HG02885 (cell line): ENCODE measurements around the gene SDK1.
"Not testable (repeated sequence)": the region's sequence is repeated elsewhere in the genome, so short reads cannot be mapped to it uniquely, and the experiment has no call there.

Experiments
- ATAC-seq: cut with Tn5 transposase; IDR thresholded peaks from one replicate; pipeline ENCODE4 v1.9.1; 2021; ENCODE audit warnings: mild to moderate bottlenecking; ENCODE audit not compliant: unreplicated experiment, poor library complexity

The SDK1 gene

DNA sequence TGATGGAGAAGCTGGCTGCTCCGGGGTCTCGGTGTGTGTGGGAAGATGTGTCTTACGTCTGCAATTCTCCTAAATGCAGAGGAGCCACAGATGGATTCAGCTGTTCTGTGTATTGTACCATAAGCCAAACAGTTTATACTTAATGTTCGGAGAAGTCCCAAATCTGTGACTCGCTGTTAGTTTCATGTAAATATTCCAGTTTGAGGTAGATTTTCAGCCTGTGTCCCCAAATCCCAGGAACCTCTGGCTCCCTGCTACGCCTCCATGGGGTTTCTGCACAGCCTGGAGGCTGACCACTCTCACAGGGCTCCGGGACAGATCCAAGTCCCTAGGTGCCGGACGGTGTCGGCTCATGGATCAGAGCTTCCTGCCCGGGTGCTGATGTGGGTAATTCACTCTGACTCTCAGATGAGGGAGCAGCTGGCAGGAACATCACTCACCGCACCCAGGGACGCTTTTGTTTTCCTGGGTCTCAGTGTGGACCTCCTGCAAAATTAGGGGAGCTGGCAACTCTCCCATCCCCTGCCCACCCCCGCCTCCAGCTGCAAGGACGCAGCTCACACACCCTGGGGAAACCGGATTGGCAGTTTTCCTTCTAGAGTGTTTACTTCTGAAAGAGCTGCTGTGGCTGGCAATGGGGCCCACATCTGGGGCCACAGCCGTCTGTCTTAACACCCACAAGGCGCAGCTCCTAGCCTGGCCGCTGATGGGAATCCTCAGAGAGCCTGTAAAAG is 960.0 kb downstream of the SDK1 start:
- no peak for ATAC-seq

DNA sequence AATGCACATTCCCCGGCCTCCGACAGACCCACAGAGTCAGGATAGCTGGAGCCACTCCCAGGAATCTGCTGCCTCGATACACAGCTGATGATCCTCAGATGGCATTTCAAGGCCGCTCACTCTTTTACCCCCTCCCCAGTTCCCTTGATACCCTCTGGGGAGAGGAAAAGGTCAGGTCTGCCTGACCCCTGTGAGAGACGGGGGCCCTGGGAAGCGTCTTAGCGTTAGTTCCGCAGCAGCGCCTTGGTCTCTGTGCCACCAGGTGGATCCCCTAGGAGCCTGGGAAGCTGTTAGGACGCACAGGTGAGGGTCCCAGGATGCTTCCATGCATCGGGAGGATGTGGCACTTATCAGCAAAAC is 960.5 kb downstream of the SDK1 start:
- ATAC-seq = no peak

DNA sequence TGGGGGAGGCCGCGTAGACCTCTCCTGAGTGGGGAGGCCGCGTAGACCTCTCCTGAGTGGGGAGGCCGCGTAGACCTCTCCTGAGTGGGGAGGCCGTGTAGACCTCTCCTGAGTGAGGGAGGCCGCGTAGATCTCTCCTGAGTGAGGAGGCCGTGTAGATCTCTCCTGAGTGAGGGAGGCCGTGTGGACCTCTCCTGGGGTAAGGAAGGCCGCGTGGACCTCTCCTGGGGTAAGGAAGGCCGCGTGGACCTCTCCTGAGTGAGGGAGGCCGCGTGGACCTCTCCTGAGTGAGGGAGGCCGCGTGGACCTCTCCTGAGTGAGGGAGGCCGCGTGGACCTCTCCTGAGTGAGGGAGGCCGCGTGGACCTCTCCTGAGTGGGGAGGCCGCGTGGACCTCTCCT is 963.2 kb downstream of the SDK1 start:
- not testable (repeated sequence) for ATAC-seq

DNA sequence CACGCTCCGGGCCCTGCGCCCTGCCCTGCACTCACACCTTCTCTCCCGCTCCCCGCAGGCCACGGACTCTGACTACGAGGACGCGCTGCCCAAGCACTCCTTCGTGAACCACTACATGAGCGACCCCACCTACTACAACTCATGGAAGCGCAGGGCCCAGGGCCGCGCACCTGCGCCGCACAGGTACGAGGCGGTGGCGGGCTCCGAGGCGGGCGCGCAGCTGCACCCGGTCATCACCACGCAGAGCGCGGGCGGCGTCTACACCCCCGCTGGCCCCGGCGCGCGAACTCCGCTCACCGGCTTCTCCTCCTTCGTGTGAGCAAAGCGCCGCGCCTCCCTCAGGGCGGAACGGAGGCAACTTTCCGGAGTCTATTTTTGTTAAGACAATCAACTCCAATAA is 964.0 kb downstream of the SDK1 start:
- no peak for ATAC-seq

DNA sequence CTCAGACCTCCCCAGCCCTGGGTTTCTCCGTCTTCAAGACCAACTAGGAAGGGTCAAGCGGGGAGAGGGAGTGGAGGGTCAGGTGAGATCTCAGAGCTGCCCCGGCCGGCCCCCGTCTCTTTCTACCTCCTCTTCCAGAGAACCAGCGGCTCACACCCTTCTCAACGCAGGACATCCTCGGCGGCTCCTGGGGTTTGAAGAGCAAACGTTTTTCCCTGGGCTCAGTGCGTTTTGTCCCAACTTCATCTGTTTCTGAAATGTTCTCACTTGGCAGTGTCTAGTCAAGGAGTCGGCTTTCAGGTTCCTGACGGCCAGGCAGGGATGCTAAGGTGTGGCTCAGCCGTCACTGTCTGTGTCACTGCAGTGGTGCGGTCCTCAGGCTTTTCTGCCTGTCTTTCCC is 964.6 kb downstream of the SDK1 start:
- no peak for ATAC-seq

DNA sequence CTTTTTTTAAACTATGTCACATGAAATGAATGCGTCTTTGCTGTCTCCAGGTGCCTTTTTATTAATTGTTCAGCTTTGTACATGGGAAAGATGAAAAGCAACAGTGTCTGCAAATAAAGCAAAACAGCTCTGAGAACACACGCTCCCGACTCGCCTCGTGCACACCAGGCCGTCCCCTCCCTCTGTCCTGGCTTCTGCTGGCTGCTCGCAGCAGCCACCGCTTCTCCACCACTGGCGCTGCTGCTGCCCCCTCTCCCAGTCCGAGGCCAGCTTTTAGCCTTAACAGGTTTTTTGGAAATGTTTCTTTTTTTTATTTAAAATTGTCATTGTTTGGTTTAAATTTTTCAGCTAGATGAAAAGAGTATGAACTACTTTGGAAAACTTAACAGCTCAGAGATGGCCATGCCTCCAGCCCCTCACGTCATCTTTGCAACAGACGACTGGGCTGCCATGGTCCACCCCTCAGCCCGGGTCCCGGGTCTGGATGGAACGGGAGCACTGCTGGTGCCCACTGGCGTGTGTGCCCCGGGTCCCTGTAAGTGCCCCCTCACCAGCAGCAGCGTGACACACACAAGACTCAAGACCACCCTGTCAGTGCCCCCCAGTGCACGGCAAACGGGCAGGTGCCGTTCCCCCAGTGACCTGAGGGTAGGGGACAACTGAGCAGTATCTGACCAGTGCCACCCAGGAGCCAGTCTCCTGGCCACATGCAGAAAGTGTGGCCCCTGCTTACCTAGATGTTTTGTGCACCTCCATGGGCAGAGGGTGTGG is 965.4 kb downstream of the SDK1 start:
- ATAC-seq = no peak

DNA sequence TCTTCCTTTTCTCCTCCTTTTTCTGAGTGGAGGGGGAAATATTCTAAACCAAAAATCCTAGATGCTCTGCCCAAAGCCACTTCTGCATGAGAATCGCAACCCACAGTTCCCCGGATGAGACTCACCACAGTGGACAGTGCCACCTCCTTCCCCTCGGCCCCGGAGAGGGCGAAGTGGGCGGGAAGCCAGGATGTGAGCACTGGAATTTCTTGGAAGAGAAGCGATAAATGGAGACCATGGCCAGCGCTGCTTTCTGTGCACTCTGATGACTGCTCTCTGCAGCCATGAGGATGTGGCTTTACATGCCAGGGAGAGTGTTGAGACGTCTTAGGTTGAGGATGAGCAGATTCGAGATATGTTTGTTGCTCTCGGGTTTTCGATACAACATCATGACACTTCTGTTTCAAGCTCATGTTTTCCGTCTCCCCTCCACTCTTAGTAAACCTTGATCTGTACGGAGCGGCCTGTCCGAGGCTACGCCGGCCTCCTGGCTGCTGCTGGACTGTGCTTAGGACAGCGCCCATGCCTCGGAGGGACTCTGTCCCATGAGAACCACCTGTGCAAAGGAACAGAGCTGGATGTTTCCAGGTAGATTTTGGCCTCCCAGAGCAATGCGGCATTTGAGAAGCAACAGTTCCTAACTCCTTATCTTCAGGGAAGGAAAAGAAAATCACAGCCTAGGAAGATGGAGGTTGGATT is 966.4 kb downstream of the SDK1 start:
- ATAC-seq = no peak

DNA sequence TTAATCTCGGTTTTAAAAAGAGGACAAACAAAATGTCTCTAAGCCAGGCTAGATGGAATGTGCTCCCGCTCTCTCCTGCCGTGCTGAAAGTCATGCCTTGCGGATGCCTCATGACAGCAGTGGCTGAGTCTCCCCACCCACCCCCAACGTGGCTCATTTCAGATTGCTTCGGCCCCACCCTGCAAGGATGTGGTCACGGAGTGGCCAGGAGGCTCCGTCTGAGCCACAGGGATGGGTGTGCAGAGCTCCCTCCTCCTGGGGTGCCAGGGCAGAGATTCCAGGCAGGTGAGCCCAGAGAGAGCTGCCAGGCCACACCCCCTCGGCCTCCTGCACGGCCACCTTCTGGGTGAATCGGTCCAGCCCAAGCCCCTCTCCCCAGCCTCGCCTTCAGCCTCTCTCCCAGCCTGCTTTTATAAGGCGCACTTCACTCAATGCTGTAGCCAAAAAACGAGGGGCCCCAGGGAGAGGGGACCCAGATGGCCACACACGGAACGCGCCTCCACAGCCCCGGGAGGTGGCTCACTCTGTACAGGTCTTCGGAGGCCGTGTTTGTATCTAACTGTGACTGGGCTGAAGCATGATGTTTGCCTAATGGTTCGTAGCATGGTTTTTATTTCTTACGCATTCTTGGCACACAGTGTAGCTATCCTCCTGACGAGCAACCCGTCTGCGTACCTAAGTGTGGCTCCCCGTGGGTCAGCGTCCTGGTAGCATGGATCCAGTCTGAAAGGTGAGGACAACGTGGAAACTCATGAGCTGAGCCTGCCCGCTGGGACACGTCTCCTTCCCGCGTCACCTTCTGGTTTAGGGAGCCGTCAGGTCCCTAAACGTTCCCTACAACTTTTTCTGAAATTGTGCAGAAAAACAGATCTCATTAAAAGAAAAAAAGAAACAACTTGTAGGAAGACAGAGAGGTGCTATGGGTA is 967.3 kb downstream of the SDK1 start:
- ATAC-seq = no peak

DNA sequence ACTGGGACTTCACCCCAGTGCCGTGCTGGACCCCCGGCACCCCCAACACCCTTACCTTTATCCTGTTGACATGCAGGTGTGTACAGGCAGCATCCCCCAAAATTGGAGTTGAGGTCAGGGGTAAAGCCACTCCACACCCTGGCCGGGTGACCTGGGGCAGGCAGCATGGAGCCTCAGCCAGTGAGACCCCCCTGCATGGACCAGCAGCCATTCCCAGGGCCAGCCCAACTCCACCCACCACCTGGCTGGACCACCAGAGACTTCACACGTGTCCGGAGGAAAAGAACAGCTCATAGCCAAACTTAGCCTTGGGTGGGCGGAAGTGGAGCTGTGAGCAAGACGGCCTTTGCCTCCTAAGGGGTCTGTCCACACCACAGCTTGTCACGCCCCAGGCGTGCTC is 968.0 kb downstream of the SDK1 start:
- ATAC-seq = no peak

DNA sequence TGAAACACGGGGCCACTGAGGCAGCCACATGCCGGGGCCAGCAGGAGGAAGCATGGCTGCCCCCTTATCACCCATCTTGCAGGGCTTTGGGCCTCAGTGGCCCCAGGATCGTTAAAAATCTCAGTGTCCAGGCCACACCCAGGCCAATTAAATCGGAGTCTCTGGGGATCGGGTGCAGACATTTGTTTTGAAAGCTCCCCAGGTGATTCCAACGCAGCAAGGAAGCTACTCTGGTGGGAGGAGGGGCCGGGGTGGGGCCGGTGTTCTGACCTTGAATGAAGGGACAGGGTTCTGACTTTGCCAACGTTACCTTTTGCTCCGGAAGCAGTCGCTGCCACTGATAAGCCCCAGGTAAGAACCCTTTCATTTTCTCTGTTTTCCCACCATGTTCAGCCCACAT is 968.7 kb downstream of the SDK1 start:
- no peak for ATAC-seq

DNA sequence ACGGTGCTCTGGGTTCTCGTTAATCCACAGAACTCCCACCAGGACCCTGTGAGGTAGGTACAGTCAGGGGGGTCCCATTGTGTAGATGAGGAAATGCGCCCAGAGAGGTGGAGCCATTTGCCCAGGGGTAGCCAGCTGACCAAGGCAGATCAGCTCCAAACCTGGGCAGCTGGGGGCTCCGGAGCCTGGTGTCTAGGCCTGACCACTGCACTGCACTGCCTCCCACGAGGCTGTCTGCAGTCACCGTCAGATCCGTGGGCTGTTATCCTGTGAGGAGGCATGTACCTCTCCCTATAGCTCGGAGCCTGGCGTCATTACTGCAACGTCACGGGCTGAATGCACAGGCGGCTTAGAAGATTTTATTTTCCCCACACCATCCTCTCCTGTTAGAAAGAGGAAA is 969.2 kb downstream of the SDK1 start:
- ATAC-seq = no peak

DNA sequence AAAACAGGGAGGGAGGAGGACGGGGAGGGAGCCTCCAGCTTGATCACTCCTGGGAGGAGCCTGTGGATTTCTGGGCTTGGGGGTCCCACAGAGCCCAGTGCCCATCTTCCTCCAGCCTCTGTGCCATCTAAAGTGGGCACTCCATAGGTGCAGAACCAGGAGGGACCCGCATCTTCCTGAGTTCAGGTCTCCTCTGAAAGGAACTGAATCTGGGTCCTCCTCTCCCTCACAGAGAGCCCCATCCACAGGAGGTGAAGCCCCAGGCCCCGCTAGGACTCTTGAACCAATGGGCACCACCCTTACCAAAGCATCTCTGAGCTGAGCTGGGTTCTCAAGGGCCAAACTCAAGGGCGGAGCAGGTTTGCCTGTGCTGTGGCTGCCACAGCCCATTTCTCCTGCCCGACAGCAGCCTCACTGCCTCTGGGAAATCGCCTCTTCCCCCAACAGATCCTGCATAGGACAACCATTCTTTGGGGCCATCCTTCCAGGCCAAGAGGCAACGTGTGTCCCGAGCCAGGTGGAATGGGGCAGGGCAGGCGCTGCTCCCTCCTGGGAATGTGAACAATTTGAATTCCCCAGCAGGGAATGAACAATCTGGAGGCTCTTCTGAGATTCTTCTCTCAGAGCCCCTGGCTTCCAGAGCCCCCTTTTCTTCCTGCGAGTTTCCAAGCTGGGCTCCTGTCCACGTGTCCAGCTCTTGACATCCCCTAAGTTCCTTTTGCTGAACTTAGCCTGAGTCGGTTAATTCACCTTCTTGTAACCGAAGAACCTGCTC is 970.1 kb downstream of the SDK1 start:
- no peak for ATAC-seq

DNA sequence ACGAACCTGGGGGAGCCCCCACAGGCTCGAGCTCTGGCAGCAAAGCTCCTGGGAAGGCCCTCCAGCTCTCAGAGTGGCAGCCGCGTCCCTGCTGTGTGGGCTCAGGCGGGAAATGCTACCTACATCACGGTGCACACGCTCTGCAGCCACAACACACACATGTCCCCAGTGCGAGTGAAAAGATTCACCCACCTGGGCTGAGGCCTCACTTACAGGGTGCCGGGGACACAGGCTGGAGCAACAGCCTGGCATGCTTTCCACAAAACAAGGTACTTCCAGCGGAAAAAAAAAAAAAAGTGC is 970.6 kb downstream of the SDK1 start:
- no peak for ATAC-seq

DNA sequence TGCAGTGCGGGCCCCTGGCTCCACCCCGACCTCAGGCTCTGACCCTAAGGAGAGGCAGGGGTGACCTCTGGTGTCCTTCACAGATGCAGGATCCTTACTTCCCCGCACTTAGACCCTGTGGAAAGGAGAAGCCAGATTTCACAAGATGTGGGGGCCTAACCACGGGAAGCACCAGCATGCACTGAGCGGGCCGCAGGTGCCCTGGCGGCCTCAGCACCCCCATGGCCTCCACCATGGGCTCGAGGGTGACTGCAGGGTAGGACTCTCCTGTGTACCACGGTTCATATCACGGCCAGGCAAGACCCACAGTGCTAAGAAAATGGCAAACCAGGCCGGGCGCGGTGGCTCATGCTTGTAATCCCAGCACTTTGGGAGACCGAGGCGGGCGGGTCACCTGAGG is 971.1 kb downstream of the SDK1 start:
- no peak for ATAC-seq

DNA sequence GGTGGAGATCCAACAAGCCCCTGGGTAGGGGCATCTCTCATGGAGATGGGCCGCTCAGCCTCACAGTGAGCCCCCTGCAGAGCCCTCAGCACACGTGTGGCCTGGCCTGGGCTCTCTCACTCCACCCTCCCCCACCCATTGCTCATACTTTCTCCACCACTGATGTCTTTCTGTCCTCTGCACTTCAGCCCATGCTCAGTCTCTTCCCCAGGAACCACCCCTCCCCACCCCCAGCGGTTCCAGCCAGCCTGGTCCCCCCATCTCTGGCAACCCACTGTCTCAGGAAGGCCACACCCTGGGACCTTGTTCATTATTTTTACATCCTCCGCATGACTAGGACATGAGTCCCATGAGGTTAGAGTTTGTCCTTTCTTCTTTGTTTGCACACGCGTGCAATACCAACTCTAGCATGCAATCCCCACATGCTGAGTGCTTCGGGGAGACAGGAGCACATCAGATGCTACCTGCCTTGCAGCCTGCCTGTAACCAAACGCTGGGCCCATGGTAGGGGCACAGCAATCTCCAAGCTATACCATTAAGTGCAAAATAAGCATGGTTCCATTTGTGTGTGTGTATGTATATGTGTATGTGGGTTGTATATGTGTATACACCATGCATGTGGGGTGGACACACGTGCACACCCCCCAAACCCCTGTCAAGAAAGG is 972.6 kb downstream of the SDK1 start:
- no peak for ATAC-seq

DNA sequence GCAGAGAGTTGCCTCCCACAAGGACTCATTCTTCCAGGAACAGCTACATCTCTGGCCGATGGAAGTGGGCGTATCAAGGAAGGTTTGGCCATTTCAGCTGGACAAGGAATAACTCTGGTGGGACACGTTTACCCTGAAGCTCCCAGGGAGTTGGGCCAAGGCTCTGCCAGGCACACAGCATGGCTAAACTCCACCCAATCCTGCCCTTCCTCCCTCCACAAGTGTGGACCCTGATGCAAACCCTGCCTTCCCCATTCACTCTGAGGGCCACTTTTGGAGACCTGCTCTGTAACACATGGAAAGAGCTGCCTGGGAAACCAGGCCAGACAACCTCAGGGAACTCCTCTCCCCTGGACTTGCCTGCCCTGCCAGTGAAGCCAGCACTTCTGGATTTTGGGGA is 973.2 kb downstream of the SDK1 start:
- ATAC-seq = no peak

DNA sequence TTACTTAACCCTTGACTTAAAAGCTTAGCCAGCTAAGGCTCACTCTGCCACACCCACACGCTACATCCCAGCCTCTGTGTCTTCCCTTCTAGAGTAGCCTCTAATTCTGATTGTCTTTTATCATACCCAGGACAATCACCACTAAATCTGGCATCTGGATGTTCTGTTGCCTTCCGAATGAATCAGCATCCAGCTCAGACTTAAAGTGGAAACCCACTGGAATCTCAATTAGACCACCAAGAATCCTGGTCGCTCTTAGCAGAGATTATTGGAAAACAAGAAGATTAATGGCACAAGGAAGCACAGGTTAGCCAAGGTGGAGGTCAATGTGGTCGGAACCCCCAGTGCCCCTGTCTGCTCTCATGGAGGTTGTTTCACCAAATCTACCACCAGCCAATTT is 976.9 kb downstream of the SDK1 start:
- ATAC-seq = no peak

DNA sequence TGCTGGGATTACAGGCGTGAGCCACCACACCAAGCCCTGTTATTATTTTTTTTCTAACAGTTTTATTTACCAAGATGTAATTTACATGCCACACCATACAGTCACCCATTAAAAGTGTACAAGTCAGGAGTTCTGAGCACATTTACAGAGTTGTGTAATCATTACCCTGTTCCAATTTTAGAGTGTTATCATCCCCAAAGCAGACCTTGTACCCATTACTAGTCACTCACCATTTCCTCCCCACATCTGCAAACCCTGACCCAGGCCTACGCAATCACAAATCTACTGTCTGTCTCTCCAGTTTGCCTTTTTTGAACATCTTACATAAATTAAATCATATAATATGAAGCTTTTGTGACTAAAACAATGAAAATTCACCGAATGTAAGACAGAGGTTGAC is 978.2 kb downstream of the SDK1 start:
- ATAC-seq = no peak

DNA sequence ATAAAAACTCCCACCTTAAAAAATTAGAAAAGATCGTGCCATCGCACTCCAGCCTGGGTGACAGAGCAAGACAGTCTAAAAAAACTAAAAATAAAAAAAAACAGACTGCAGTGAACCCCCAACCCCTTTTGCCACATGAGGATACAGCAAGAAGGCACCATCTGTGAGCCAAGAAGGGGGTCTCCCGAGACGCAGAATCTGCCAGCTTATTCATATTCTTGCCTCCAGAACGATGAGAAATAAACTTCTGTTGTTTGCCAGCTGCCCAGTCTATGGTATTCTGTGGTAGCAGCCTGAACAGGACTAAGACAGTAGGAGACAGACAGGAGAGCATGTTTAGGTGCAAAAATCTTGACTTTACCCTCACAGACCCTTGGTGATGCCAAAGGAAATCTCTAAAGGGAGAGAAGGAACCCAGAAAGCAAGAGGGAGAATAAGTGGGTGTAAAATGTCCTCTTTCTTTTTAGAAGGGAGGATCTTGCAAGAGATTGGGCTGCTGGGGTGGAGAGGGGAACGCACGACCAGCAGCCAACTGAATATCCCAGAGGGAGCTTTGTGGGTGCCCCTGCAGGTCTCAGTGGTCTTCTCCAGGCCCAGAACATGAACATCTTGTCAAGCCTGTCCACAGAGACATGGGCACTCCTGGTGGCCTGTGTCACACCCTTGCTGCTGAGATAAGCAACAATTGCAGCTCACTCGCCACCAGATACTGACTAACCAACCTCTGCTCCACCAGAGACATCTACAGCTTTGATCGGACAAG is 980.4 kb downstream of the SDK1 start:
- no peak for ATAC-seq
